ENCODE data around the gene SZT2. TPM values are rescaled to one million over a fixed set of nuclear protein-coding genes. Genes with fewer than 3 reads are reported as not detected.

The SZT2 gene
- total RNA-seq, 1 donor from 2014 or later: 43.2 TPM

- Mint-ChIP-seq H3K27ac (ENCODE audit: unreplicated experiment) (no peak overlapping the region), H3K36me3 (ENCODE audit: low read depth, unreplicated experiment) (peaks cover 34% of the 10 kb centered on the region), H3K27me3 (ENCODE audit: unreplicated experiment) (peaks cover 6% of the 10 kb centered on the region), H3K4me1 (ENCODE audit: unreplicated experiment) (peaks cover 12% of the 10 kb centered on the region), H3K9me3 (ENCODE audit: unreplicated experiment) (no peaks in the 10 kb centered on the region), H3K4me3 (ENCODE audit: unreplicated experiment) (no peak overlapping the region)
- no peak for DNase-seq (ENCODE audit: low spot score)
- TF ChIP-seq CTCF (IDR thresholded peaks at IDR 0.05; ENCODE audit: unreplicated experiment): no peak
Measured at GRCh38 chr1:43418858-43419257, 29.2 kb downstream of the SZT2 start.

- Mint-ChIP-seq H3K4me3 (ENCODE audit: unreplicated experiment) (no peak overlapping the region), H3K27ac (ENCODE audit: unreplicated experiment) (peak overlapping the region; percentile 10), H3K36me3 (ENCODE audit: low read depth, unreplicated experiment) (peaks cover 31% of the 10 kb centered on the region), H3K9me3 (ENCODE audit: unreplicated experiment) (no peaks in the 10 kb centered on the region), H3K27me3 (ENCODE audit: unreplicated experiment) (peaks cover 5% of the 10 kb centered on the region), H3K4me1 (ENCODE audit: unreplicated experiment) (peaks cover 10% of the 10 kb centered on the region)
- TF ChIP-seq CTCF (IDR thresholded peaks at IDR 0.05; ENCODE audit: unreplicated experiment): no peak
- no peak for DNase-seq (ENCODE audit: low spot score)
Measured at GRCh38 chr1:43419627-43420425, 30.1 kb downstream of the SZT2 start.

GRCh38 chr1:43420874-43421273 is 31.2 kb downstream of the SZT2 start:
- Mint-ChIP-seq H3K4me1 (ENCODE audit: unreplicated experiment) (peaks cover 7% of the 10 kb centered on the region), H3K36me3 (ENCODE audit: low read depth, unreplicated experiment) (peaks cover 29% of the 10 kb centered on the region), H3K9me3 (ENCODE audit: unreplicated experiment) (no peaks in the 10 kb centered on the region), H3K27me3 (ENCODE audit: unreplicated experiment) (peaks cover 3% of the 10 kb centered on the region), H3K27ac (ENCODE audit: unreplicated experiment) (no peak overlapping the region), H3K4me3 (ENCODE audit: unreplicated experiment) (peak overlapping the region; percentile 48)
- DNase-seq (ENCODE audit: low spot score): no peak
- TF ChIP-seq CTCF (IDR thresholded peaks at IDR 0.05; ENCODE audit: unreplicated experiment): no peak

DNA sequence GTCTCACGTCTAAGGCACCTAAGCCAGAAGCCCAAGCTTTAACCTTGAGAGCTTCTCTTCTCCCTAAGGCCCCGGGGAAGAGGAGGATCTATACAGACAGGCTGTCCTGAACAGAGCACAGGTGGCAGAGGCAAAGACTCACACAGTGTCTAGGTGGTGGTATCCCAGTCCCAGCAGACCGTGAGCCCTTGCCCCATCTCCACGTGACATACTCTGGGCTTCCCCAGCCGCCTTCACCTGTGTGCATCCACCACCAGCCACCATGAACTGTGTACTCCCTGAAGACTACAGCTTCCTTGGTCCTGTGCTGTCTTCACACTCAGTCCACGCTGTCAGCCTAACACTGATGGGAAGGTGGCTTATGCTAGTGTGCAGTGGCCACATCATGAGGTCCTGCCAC is 31.7 kb downstream of the SZT2 start:
- H3K9me3 Mint-ChIP-seq (ENCODE audit: unreplicated experiment): no peaks in the 10 kb centered on the region
- H3K4me3 Mint-ChIP-seq (ENCODE audit: unreplicated experiment): no peak overlapping the region
- no peak for DNase-seq (ENCODE audit: low spot score)
- no peak overlapping the region for H3K27ac Mint-ChIP-seq (ENCODE audit: unreplicated experiment)
- H3K4me1 Mint-ChIP-seq (ENCODE audit: unreplicated experiment): peaks cover 7% of the 10 kb centered on the region
- peaks cover 3% of the 10 kb centered on the region for H3K27me3 Mint-ChIP-seq (ENCODE audit: unreplicated experiment)
- H3K36me3 Mint-ChIP-seq (ENCODE audit: low read depth, unreplicated experiment): peaks cover 29% of the 10 kb centered on the region
- no peak for TF ChIP-seq CTCF (IDR thresholded peaks at IDR 0.05; ENCODE audit: unreplicated experiment)

- DNase-seq (ENCODE audit: low spot score): no peak
- Mint-ChIP-seq H3K4me1 (ENCODE audit: unreplicated experiment) (peaks cover 7% of the 10 kb centered on the region), H3K27ac (ENCODE audit: unreplicated experiment) (no peak overlapping the region), H3K9me3 (ENCODE audit: unreplicated experiment) (no peaks in the 10 kb centered on the region), H3K36me3 (ENCODE audit: low read depth, unreplicated experiment) (peaks cover 36% of the 10 kb centered on the region), H3K27me3 (ENCODE audit: unreplicated experiment) (peaks cover 7% of the 10 kb centered on the region), H3K4me3 (ENCODE audit: unreplicated experiment) (peak overlapping the region; percentile 37)
- TF ChIP-seq CTCF (IDR thresholded peaks at IDR 0.05; ENCODE audit: unreplicated experiment): no peak
Measured at GRCh38 chr1:43421976-43422750, 32.5 kb downstream of the SZT2 start.

Measured in endothelial cell (in vitro differentiated cells).